Limb (tissue), 2 donors: ENCODE measurements around the gene ELOVL3.

Experiments
- DNase-seq, 2 donors: peaks; one replicate each; pipeline ENCODE4 v3.0.0-alpha.2; 2016; ENCODE audit errors: extremely low spot score in 2 of 2

The ELOVL3 gene

DNA sequence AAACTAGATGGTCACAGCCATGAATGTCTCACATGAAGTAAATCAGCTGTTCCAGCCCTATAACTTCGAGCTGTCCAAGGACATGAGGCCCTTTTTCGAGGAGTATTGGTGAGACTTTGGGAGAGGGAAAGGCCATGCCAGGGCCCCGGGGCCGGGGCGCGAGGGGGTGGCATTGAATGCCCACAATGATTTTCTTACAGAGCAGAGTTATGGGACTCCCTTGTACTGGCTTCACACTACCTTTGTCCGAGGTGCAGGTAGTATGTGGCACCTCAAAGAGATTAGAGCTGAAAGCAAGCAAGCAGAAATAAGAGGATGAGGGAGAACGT lies 407 bp downstream of the ELOVL3 start:
- no peak for DNase-seq

- no peak for DNase-seq
These were observed 951 bp downstream of the ELOVL3 start for GRCh38 chr10:102227050-102227449.

- DNase-seq, result peak; percentile 71 to 91
These were observed 3.7 kb downstream of the ELOVL3 start for GRCh38 chr10:102229810-102230263.

GRCh38 chr10:102230264-102230860 lies 4.3 kb downstream of the ELOVL3 start:
- peak; percentile 54 to 73 for DNase-seq

DNA sequence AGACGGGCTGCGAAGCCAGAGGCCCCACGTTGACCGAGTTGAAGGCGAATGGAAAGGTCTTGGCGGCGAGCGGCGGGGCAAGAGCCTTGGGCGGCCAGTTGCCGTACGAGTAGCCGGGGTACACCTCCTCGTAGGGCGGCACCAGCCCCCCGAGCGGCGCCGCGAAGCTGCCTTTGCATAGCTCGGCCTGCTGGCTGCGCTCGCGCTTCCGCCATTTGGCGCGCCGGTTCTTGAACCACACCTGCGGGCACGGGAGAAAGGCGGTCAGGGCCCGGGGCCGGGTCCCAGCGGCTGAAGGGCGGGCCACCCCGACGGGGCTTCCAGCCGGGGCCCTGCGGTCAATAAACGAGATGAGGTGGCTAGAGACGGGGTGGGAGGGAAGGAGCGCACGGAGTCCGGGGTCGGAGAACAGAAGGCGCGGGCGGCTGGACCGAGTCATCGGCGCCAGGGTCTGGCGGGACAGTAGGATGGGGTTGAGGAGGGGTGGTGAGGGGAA lies 4.8 kb downstream of the ELOVL3 start:
- peak in 1 of 2 donors; percentile 59 for DNase-seq

- peak in 1 of 2 donors; percentile 60 for DNase-seq
These were observed 5.5 kb downstream of the ELOVL3 start for GRCh38 chr10:102231357-102232318.

DNA sequence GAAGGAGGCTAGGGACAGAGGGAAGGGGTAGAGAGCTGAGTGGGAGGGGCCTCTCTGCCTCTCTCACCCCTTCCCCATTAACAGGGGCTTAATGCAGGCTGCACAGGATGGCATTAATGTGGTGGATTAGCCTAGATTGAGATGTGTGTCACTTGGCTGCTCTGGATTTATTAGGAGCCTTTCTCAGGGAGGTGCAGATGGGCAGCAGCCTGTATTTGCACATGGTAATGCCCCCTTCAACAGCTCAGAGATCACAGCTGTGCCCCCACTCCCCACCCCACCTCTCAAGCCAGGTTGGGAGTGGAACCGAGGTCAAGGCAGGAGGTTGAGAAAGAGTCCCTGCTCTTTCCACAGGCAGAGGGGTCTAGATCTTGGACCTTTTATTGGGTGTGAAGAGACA lies 7.9 kb downstream of the ELOVL3 start:
- no peak for DNase-seq

GRCh38 chr10:102234888-102235597 lies 8.9 kb downstream of the ELOVL3 start:
- peak in 1 of 2 donors; percentile 57 for DNase-seq

GRCh38 chr10:102235598-102235920 lies 9.5 kb downstream of the ELOVL3 start:
- DNase-seq, result no peak

GRCh38 chr10:102236006-102236405 lies 9.9 kb downstream of the ELOVL3 start:
- no peak for DNase-seq

- DNase-seq, result no peak
These were observed 11.7 kb downstream of the ELOVL3 start for GRCh38 chr10:102237711-102238252.

DNA sequence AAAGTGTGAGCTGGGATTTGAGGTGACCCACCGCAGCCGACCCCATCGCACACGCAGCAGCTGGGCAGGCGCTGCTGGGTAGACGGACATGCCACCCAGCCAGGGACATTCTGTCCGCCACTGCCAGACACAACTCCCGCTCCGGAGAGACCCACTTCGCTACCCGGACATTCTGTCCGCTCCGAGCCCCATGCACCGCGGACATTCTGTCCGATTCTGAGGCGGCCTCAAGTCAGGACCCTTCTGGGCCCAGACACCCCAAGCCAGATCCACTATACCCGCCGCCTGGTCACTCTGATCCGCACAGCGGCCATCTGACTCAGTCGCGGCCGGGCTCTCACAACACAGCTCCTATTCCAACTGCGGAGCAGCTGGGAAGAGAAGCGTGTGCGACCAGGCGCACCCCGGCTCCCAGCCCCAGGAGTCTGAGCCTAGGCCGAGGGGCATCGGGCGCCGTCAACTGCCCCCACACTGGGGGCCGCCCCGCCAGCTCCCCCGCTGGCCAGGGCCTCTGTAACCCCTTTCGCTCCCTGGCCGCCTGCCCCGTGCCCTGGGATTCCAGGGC lies 14.4 kb downstream of the ELOVL3 start:
- no peak for DNase-seq

DNA sequence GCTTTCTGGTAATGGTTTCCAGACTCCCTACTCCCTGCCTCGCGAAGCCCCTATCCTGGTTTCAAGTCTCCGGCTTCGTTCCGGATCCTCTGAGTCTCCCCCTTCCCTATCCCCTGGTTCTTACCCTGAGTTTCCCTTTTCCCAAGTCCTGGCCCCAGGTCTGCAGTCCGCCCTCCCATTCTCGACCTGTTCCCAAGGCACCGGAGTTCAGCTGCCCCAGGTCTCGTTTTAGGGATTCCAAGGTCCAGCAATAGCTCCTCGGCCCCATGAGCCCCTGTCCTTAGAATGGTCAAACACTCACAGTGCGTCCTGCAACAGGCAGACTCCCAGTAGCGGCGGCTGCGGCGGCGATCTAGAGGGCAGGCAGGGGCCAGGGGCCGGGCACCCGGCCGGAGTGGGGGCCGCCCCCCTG lies 14.9 kb downstream of the ELOVL3 start:
- DNase-seq, result no peak

- DNase-seq, result peak; percentile 94 to 97
These were observed 15.5 kb downstream of the ELOVL3 start, which contains the start of gene PITX3 for GRCh38 chr10:102241444-102242117. Gene PITX3, minus strand, starts transcription at chr10:102241512. Its CDS starts 9,432 bp downstream, at chr10:102232080.

- DNase-seq, result no peak
These were observed 16.0 kb downstream of the ELOVL3 start for GRCh38 chr10:102242118-102242485.

DNA sequence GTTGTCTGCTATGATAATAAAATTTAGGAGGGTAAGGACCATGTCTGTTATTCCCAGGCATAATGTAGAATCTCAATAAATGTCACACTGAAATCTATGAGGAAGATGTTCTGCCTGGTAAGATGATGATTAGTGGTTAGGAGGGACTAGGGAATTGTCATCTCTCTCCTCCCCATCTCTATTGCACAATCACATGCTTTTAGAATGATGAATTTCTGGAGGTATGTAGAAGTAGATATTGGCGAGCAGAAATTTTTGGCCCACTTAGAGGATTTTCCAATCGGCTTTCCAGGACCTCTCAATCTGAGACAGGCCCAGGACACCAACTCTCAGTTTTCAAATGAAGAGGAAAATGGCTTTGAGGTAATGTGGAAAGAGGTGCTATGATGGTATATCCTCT lies 17.2 kb downstream of the ELOVL3 start:
- DNase-seq, result no peak

DNA sequence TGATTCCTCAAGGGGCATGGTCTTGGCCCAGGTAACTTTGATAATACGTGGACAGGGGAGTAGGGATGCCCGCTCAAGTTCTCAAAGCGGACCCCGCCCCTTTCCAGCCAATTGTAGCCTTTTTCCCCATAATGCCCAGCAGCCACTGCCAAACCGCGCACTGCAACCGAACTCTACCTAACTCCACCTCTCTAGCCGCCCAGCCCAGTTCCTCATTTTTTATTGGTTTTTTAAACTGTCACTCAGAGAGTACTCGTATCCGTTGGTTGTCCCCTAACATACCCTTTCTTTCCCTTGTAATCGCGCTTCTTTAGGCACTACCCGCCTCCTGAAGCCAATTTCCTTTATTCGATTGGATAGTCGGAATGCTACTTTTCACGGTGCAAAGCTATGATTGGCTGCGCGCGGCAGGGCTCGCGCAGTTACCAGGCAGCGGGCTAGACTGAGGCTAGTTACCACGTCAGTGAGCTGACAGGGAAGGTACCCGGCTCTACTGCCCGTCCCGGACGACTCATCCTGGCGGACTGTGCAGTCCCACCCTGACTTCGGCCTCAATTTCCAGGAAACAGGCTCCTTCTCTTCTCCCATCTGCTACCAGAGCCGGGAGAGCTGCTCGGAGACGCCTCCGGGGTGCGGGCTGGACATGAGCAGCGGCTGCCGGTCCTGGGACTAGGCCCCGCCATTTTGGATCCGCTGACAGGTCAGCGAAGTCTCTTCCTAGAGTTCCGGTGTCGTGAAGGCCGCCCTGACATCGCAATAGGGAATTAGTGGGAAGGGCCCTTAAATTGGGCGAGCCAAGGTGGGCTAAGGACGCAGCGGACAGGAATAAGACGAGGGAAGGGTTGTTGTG lies 19.2 kb downstream of the ELOVL3 start, which contains the start of gene GBF1:
Gene GBF1, plus strand, starts transcription at position 451 of the 850 bp plus-strand sequence. CDS start 13,407 bp downstream, outside the sequence.
- peak; percentile 92 to 100 for DNase-seq

DNA sequence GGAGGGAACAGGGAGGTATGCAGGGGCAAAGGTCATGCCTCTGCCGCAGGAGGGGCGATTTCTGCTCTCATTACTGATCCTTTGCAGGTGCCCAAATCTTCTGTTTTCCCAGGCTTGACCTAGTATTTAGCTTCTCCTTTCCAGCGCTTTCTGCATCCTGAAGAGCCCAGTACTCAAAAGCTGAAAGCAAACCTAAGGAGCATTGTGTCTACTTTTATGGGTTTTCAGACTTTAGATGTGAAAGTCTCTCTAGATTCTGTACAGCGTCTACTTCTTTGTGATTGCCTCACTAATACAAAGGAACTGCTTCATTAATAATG lies 19.8 kb downstream of the ELOVL3 start:
- no peak for DNase-seq

DNA sequence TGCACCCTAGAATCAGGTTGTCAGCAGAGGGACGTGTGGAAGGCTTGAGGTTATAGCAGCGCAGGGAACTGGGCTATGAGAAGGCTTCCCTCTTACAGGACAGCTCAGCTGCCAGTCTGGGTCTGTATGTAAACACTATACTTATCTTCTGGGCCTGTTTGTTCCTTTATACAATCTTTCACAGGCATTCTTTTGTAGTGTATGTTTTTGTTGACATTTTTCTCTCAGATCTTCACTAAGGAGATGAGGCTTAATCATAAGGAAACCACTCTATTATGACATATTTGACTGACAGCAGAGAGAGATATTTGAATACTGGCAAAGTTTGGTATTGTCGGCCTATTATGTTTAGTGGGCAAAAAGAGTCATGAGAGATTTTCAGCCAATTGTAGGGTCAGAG lies 20.2 kb downstream of the ELOVL3 start:
- DNase-seq, result no peak

GRCh38 chr10:102247734-102248133 lies 21.6 kb downstream of the ELOVL3 start:
- no peak for DNase-seq
